IPS-18a (cell line): Measurements from ENCODE around the gene KCNMB2.

Experiments
- H3K27ac ChIP-seq: one replicate; pipeline ENCODE4 v1.5.1; 2013; ENCODE audit warnings: low read length
- H3K27me3 ChIP-seq: one replicate; pipeline ENCODE4 v1.6.1; 2013; ENCODE audit warnings: mild to moderate bottlenecking, low read length; ENCODE audit not compliant: control insufficient read depth, insufficient read depth
- H3K36me3 ChIP-seq: one replicate; pipeline ENCODE4 v1.6.1; 2013; ENCODE audit warnings: low read depth, low read length; ENCODE audit not compliant: control insufficient read depth
- H3K4me1 ChIP-seq: one replicate; pipeline ENCODE4 v1.6.1; 2013; ENCODE audit warnings: low read depth, low read length; ENCODE audit not compliant: control insufficient read depth
- H3K4me3 ChIP-seq: one replicate; pipeline ENCODE4 v1.5.1; 2013; ENCODE audit warnings: low read length
- H3K9ac ChIP-seq: one replicate; pipeline ENCODE4 v1.6.1; 2013; ENCODE audit warnings: mild to moderate bottlenecking, low read length, moderate library complexity
- H3K9me3 ChIP-seq: one replicate; pipeline ENCODE4 v1.6.1; 2013; ENCODE audit warnings: low read depth, low read length; ENCODE audit not compliant: control insufficient read depth

KCNMB2 gene

GRCh38 chr3:178624276-178624675, 88.0 kb downstream of the KCNMB2 start:
- Histone ChIP-seq H3K4me3 (no peak overlapping the region), H3K9ac (no peak overlapping the region), H3K27me3 (no peaks in the 10 kb centered on the region), H3K36me3 (no peaks in the 10 kb centered on the region), H3K27ac (no peak overlapping the region), H3K4me1 (no peaks in the 10 kb centered on the region), H3K9me3 (no peaks in the 10 kb centered on the region)

GRCh38 chr3:178625053-178625600, 88.9 kb downstream of the KCNMB2 start:
- no peaks in the 10 kb centered on the region for H3K4me1 ChIP-seq
- no peak overlapping the region for H3K9ac ChIP-seq
- no peaks in the 10 kb centered on the region for H3K27me3 ChIP-seq
- no peak overlapping the region for H3K27ac ChIP-seq
- no peaks in the 10 kb centered on the region for H3K9me3 ChIP-seq
- no peak overlapping the region for H3K4me3 ChIP-seq
- H3K36me3 ChIP-seq, result no peaks in the 10 kb centered on the region

- no peak overlapping the region for H3K27ac ChIP-seq
- no peak overlapping the region for H3K9ac ChIP-seq
- no peaks in the 10 kb centered on the region for H3K36me3 ChIP-seq
- H3K27me3 ChIP-seq, result no peaks in the 10 kb centered on the region
- no peak overlapping the region for H3K4me3 ChIP-seq
- no peaks in the 10 kb centered on the region for H3K9me3 ChIP-seq
- H3K4me1 ChIP-seq, result no peaks in the 10 kb centered on the region
These were observed 91.8 kb downstream of the KCNMB2 start for GRCh38 chr3:178628037-178628436.

GRCh38 chr3:178629430-178630178, 93.4 kb downstream of the KCNMB2 start:
- H3K4me1 ChIP-seq, result no peaks in the 10 kb centered on the region
- H3K9ac ChIP-seq, result no peak overlapping the region
- H3K36me3 ChIP-seq, result no peaks in the 10 kb centered on the region
- no peaks in the 10 kb centered on the region for H3K9me3 ChIP-seq
- no peak overlapping the region for H3K27ac ChIP-seq
- H3K27me3 ChIP-seq, result no peaks in the 10 kb centered on the region
- no peak overlapping the region for H3K4me3 ChIP-seq

GRCh38 chr3:178631950-178632349, 95.7 kb downstream of the KCNMB2 start:
- no peak overlapping the region for H3K4me3 ChIP-seq
- no peaks in the 10 kb centered on the region for H3K4me1 ChIP-seq
- H3K9me3 ChIP-seq, result no peaks in the 10 kb centered on the region
- H3K36me3 ChIP-seq, result no peaks in the 10 kb centered on the region
- H3K9ac ChIP-seq, result no peak overlapping the region
- H3K27ac ChIP-seq, result no peak overlapping the region
- no peaks in the 10 kb centered on the region for H3K27me3 ChIP-seq

GRCh38 chr3:178634975-178635374, 98.7 kb downstream of the KCNMB2 start:
- Histone ChIP-seq H3K36me3 (no peaks in the 10 kb centered on the region), H3K27ac (no peak overlapping the region), H3K9me3 (no peaks in the 10 kb centered on the region)

GRCh38 chr3:178637802-178638201, 101.6 kb downstream of the KCNMB2 start:
- Histone ChIP-seq H3K27me3 (no peaks in the 10 kb centered on the region), H3K36me3 (no peaks in the 10 kb centered on the region), H3K9ac (no peak overlapping the region), H3K27ac (no peak overlapping the region), H3K9me3 (no peaks in the 10 kb centered on the region), H3K4me3 (no peak overlapping the region), H3K4me1 (no peaks in the 10 kb centered on the region)

More at GRCh38 chr3:178634975-178635374, 98.7 kb downstream of the KCNMB2 start:
- Histone ChIP-seq H3K27me3 (no peaks in the 10 kb centered on the region), H3K4me1 (no peaks in the 10 kb centered on the region), H3K4me3 (no peak overlapping the region), H3K9ac (no peak overlapping the region)

- Histone ChIP-seq H3K4me1 (no peaks in the 10 kb centered on the region), H3K9me3 (no peaks in the 10 kb centered on the region), H3K4me3 (no peak overlapping the region), H3K9ac (no peak overlapping the region), H3K36me3 (no peaks in the 10 kb centered on the region), H3K27ac (no peak overlapping the region), H3K27me3 (no peaks in the 10 kb centered on the region)
These were observed 109.3 kb downstream of the KCNMB2 start for GRCh38 chr3:178645503-178645902.

GRCh38 chr3:178646186-178646862, 110.1 kb downstream of the KCNMB2 start:
- Histone ChIP-seq H3K4me3 (no peak overlapping the region), H3K36me3 (no peaks in the 10 kb centered on the region), H3K9ac (no peak overlapping the region), H3K27me3 (no peaks in the 10 kb centered on the region), H3K4me1 (no peaks in the 10 kb centered on the region), H3K27ac (no peak overlapping the region), H3K9me3 (no peaks in the 10 kb centered on the region)

- H3K9me3 ChIP-seq, result no peaks in the 10 kb centered on the region
- no peak overlapping the region for H3K4me3 ChIP-seq
- no peak overlapping the region for H3K27ac ChIP-seq
These were observed 119.3 kb downstream of the KCNMB2 start for GRCh38 chr3:178655488-178655887.

GRCh38 chr3:178658694-178659325, 122.6 kb downstream of the KCNMB2 start:
- no peaks in the 10 kb centered on the region for H3K4me1 ChIP-seq
- no peak overlapping the region for H3K4me3 ChIP-seq
- H3K9ac ChIP-seq, result no peak overlapping the region
- H3K9me3 ChIP-seq, result no peaks in the 10 kb centered on the region
- H3K27ac ChIP-seq, result no peak overlapping the region
- H3K27me3 ChIP-seq, result no peaks in the 10 kb centered on the region
- H3K36me3 ChIP-seq, result no peaks in the 10 kb centered on the region

More at GRCh38 chr3:178655488-178655887, 119.3 kb downstream of the KCNMB2 start:
- Histone ChIP-seq H3K9ac (no peak overlapping the region), H3K36me3 (no peaks in the 10 kb centered on the region), H3K27me3 (no peaks in the 10 kb centered on the region), H3K4me1 (no peaks in the 10 kb centered on the region)
